Spleen (tissue), 11 donors: ENCODE data around the gene FGF8. TPM values are rescaled to one million over a fixed set of nuclear protein-coding genes. Genes with fewer than 3 reads are reported as not detected.

Source experiments
- DNase-seq: peaks from one replicate; pipeline ENCODE4 v3.0.0-alpha.2; 2020
- H3K27ac ChIP-seq, 8 donors: fragments of 200-600 bp; sonication (generic) in 7 of 8; 1 replicate in 4 of 8; 2 replicates in 4 of 8; pipeline versions ENCODE4 v1.5.0 to v1.8.0; 2016 to 2021; ENCODE audit warnings: inconsistent platforms in 4 of 8, mild to moderate bottlenecking in 4 of 8, moderate library complexity in 1 of 8
- H3K27me3 ChIP-seq, 7 donors: fragments of 200-600 bp; sonication (generic) in 6 of 7; replicated peaks in 1 of 7; 1 replicate in 4 of 7; 2 replicates in 3 of 7; pipeline versions ENCODE4 v1.5.0 to v1.8.0; 2016 to 2021; ENCODE audit warnings: inconsistent platforms in 3 of 7, mild to moderate bottlenecking in 1 of 7
- H3K36me3 ChIP-seq, 6 donors: fragments of 200-600 bp; sonication (generic) in 5 of 6; 1 replicate in 4 of 6; 2 replicates in 2 of 6; pipeline versions ENCODE4 v1.5.0 to v1.8.0; 2016 to 2021; ENCODE audit warnings: inconsistent platforms in 2 of 6
- H3K4me1 ChIP-seq, 6 donors: fragments of 200-600 bp; sonication (generic) in 5 of 6; 1 replicate in 3 of 6; 2 replicates in 3 of 6; pipeline versions ENCODE4 v1.5.0 to v1.8.0; 2016 to 2021; ENCODE audit warnings: inconsistent platforms in 3 of 6
- H3K4me3 ChIP-seq, 8 donors: fragments of 200-600 bp; sonication (generic) in 7 of 8; 1 replicate in 4 of 8; 2 replicates in 4 of 8; pipeline versions ENCODE4 v1.5.0 to v1.8.0; 2016 to 2021; ENCODE audit warnings: inconsistent platforms in 4 of 8, mild to moderate bottlenecking in 4 of 8, moderate library complexity in 2 of 8
- H3K9me3 ChIP-seq, 8 donors: fragments of 200-600 bp; sonication (generic) in 7 of 8; 1 replicate in 4 of 8; 2 replicates in 4 of 8; pipeline versions ENCODE4 v1.5.0 to v1.8.0; 2016 to 2021; ENCODE audit warnings: inconsistent platforms in 4 of 8
- CTCF ChIP-seq, 11 experiments: fragments of 200-600 bp in 7 of 11; fragments of 450-650 bp in 4 of 11; sonication (generic) in 4 of 11; IDR thresholded peaks in 8 of 11; conservative IDR thresholded peaks in 3 of 11; 1 replicate in 7 of 11; 2 replicates in 4 of 11; pipeline versions ENCODE4 v1.4.0 to v1.8.0; 2016 to 2021; ENCODE audit warnings: antibody characterized with exemption in 11 of 11, inconsistent platforms in 4 of 11, mild to moderate bottlenecking in 1 of 11
- POLR2A ChIP-seq, 3 donors: fragments of 450-650 bp; IDR thresholded peaks; one replicate each; pipeline ENCODE4 v1.5.1; 2017; ENCODE audit warnings: antibody characterized with exemption in 3 of 3, mild to moderate bottlenecking in 1 of 3
- POLR2AphosphoS5 ChIP-seq, 3 donors: sonication (generic); formaldehyde crosslinking; IDR thresholded peaks; one replicate each; pipeline ENCODE4 v1.5.1; 2017; ENCODE audit warnings: antibody characterized with exemption in 3 of 3
- WGBS, 5 donors: extraction: QIAGEN DNeasy Blood & Tissue Kit in 3 of 5; methylation state at CpG; one replicate each; pipeline versions ENCODE4 v1.1.5 to v1.1.7; 2013 to 2018; 5-methylcytosine and 5-hydroxymethylcytosine counted together
- intact Hi-C: fragments of 100-400 bp; cut with DNase I; formaldehyde crosslinking; loops from one replicate; pipeline ENCODE4 v1.15.0; 2023; ENCODE audit warnings: low total_unique reads
- polyA plus RNA-seq, 3 donors: library from polyadenylated mRNA; stranded (reverse); fragments of 200-250 nt; gene quantifications; one replicate each; pipeline ENCODE4 v1.2.1, GENCODE V29; 2013
- total RNA-seq, 7 donors: library from RNA; depleted of rRNA in 3 of 7; stranded (reverse); fragments of >200 nt in 3 of 7; fragmentation: NEBNext Ultra II Directional in 4 of 7; extraction: Animal tissue kit (Norgen Biotek cat#: 25700) in 4 of 7; gene quantifications; one replicate each; pipeline versions ENCODE4 v1.1.0 to v1.2.1, GENCODE V29; 2016 to 2021
- donor health status: healthy with polysubstance abuse.
- donor health status: DM: no; HTN: no; CAD: no; lungs with moderate emphysema.
- donor health status: DM: no; HTN: no; CAD: no.
- donor health status: Bipolar disorder and iron deficiency.
- donor health status: healthy.
- donor health status: DM: no; HTN: no; CAD: no.
- donor health status: DM: yes; HTN: yes; CAD: no.

FGF8 gene
- total and polyA plus RNA-seq, 10 donors: 0.11 TPM; not detected in 8

GRCh38 chr10:101759309-101760247, 16.3 kb downstream of the FGF8 start:
- no peaks in the 10 kb centered on the region for H3K4me1 ChIP-seq
- H3K4me3 ChIP-seq: no peak overlapping the region
- TF ChIP-seq CTCF (IDR thresholded peaks at IDR 0.05 in 8 of 11, conservative IDR thresholded peaks at IDR 0.05 in 3 of 11): no peak
- no peak for TF ChIP-seq POLR2AphosphoS5 (IDR thresholded peaks at IDR 0.05)
- TF ChIP-seq POLR2A (IDR thresholded peaks at IDR 0.05): no peak
- H3K9me3 ChIP-seq: no peaks in the 10 kb centered on the region
- peaks cover 0 to 26% (median 0%) of the 10 kb centered on the region in 7 donors for H3K27me3 ChIP-seq
- H3K36me3 ChIP-seq: no peaks in the 10 kb centered on the region
- 74 to 79% (median 76%) methylated on average over 10 to 12 of the region's 12 CpGs for WGBS, 5 donors
- DNase-seq: peak; percentile 41
- intact Hi-C loops: no loop called here
- no peak overlapping the region for H3K27ac ChIP-seq

GRCh38 chr10:101758858-101759257, 17.1 kb downstream of the FGF8 start:
- peaks cover 0 to 33% (median 0%) of the 10 kb centered on the region in 7 donors for H3K27me3 ChIP-seq
- no peak overlapping the region for H3K4me3 ChIP-seq
- no peaks in the 10 kb centered on the region for H3K9me3 ChIP-seq
- TF ChIP-seq POLR2AphosphoS5 (IDR thresholded peaks at IDR 0.05) (no peak), POLR2A (IDR thresholded peaks at IDR 0.05) (no peak), CTCF (IDR thresholded peaks at IDR 0.05 in 8 of 11, conservative IDR thresholded peaks at IDR 0.05 in 3 of 11) (no peak)
- no peak for DNase-seq
- intact Hi-C loops: no loop called here
- WGBS, 5 donors: 71 to 84% (median 76%) methylated on average over 2 of the region's 2 CpGs
- no peaks in the 10 kb centered on the region for H3K4me1 ChIP-seq
- no peak overlapping the region for H3K27ac ChIP-seq
- H3K36me3 ChIP-seq: no peaks in the 10 kb centered on the region

GRCh38 chr10:101752241-101752640, 23.7 kb downstream of the FGF8 start:
- H3K9me3 ChIP-seq: no peaks in the 10 kb centered on the region
- H3K4me3 ChIP-seq: no peak overlapping the region
- intact Hi-C loops: no loop called here
- TF ChIP-seq POLR2AphosphoS5 (IDR thresholded peaks at IDR 0.05): no peak
- TF ChIP-seq CTCF (IDR thresholded peaks at IDR 0.05 in 8 of 11, conservative IDR thresholded peaks at IDR 0.05 in 3 of 11): no peak
- TF ChIP-seq POLR2A (IDR thresholded peaks at IDR 0.05): no peak
- no peaks in the 10 kb centered on the region for H3K36me3 ChIP-seq
- no peak for DNase-seq
- H3K4me1 ChIP-seq: no peaks in the 10 kb centered on the region
- H3K27ac ChIP-seq: no peak overlapping the region
- 67 to 71% (median 69%) methylated on average over 3 of the region's 3 CpGs for WGBS, 5 donors
- peaks cover 0 to 30% (median 0%) of the 10 kb centered on the region in 7 donors for H3K27me3 ChIP-seq
